GM06990 (cell line): ENCODE results near the gene WNT7B.

Source experiments
- DNase-seq: peaks from one replicate; pipeline ENCODE4 v3.0.0-alpha.2; 2011; ENCODE audit not compliant: insufficient read length; ENCODE audit errors: extremely low read depth
- H3K27me3 ChIP-seq: replicated peaks from 2 replicates; pipeline ENCODE4 v1.6.0; 2011; ENCODE audit warnings: low read length; ENCODE audit not compliant: control insufficient read depth, insufficient read depth
- H3K36me3 ChIP-seq: 2 replicates; pipeline ENCODE4 v1.5.1; 2011; ENCODE audit warnings: low read length; ENCODE audit not compliant: control insufficient read depth, insufficient read depth
- H3K4me3 ChIP-seq: replicated peaks from 2 replicates; pipeline ENCODE4 v1.5.1; 2011; ENCODE audit warnings: low read depth, mild to moderate bottlenecking, control low read depth, low read length
- TF ChIP-seq, protein P1 (sequence below): IDR thresholded peaks from 2 replicates; pipeline ENCODE4 v1.5.1; 2011; ENCODE audit warnings: low read length, control low read depth, mild to moderate bottlenecking, inconsistent platforms; ENCODE audit not compliant: insufficient read depth, poor library complexity, severe bottlenecking

Gene WNT7B

DNA sequence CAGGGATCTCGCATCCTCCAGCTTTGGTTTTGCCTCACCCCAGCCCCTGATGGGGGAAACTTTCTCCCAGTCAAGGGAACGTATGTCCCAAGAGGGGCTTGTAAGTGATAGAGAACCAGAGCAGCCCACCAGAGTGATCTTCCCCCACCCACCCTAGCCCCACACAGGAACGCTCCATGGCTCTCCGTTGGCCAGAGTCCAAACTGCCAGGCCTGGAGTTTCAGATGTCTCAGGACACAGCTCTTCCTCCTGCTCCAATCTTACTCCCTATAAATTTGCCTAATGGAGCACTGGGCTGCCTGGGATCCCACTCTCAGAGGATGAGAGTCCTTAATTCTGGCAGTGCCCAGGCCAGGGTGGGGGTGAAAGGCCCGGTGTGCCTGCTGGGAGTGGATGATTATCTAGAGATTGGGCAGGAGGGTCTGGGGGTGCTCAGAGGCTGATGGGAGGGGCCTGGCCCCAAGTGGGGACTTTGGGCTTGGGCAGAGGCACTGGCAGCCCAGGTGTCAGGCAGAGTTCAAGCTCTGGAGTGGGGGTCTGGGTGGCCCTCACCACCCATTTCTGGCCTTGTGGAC is 79.9 kb downstream of the WNT7B start:
- Histone ChIP-seq H3K36me3 (no peaks in the 10 kb centered on the region), H3K27me3 (no peaks in the 10 kb centered on the region; the same call in 1 of the 2 replicates), H3K4me3 (no peak overlapping the region)
- TF ChIP-seq, protein P1, sequence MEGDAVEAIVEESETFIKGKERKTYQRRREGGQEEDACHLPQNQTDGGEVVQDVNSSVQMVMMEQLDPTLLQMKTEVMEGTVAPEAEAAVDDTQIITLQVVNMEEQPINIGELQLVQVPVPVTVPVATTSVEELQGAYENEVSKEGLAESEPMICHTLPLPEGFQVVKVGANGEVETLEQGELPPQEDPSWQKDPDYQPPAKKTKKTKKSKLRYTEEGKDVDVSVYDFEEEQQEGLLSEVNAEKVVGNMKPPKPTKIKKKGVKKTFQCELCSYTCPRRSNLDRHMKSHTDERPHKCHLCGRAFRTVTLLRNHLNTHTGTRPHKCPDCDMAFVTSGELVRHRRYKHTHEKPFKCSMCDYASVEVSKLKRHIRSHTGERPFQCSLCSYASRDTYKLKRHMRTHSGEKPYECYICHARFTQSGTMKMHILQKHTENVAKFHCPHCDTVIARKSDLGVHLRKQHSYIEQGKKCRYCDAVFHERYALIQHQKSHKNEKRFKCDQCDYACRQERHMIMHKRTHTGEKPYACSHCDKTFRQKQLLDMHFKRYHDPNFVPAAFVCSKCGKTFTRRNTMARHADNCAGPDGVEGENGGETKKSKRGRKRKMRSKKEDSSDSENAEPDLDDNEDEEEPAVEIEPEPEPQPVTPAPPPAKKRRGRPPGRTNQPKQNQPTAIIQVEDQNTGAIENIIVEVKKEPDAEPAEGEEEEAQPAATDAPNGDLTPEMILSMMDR: no peak
- no peak for DNase-seq

- H3K27me3 ChIP-seq: no peaks in the 10 kb centered on the region; the same call in 1 of the 2 replicates
- TF ChIP-seq, protein P1: no peak
- H3K36me3 ChIP-seq: no peaks in the 10 kb centered on the region
- no peak overlapping the region for H3K4me3 ChIP-seq
- no peak for DNase-seq
These were observed 80.6 kb downstream of the WNT7B start for GRCh38 chr22:45896153-45896951.

DNA sequence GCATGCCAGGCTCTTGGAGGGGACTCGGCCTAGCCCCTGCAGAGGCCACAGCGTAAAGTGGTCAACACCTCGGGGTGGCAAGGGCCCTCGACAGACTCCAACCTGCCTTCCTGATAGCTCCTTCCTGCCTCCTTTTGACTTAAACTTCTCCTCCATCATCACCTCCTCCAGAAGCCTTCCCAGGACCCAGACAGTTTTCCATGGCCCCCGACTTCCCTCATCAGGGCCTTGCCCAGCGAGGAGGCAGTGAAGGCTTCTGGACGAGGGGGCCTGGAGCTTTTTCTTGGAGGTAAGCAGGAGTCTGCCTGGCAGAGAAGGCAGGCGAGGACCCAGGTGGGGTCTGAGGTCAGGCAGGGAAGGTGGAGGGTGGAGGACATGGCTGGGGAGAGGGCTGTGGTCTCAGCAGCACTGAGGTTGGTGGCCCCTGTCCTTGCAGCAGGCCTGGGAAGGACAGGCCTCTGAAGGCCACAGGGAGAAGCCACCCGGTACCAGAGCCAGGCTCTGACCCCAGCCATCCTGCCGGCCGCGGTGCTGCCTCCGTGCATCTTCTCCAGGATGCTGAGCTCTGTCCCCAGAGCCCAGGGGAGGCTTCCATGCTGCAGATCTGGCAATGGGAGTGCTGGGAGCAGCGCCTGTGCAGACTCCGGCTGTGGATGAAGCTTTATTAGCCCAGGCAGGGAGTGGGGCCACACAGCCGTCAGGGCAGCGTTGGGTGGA is 81.4 kb downstream of the WNT7B start:
- DNase-seq: no peak

DNA sequence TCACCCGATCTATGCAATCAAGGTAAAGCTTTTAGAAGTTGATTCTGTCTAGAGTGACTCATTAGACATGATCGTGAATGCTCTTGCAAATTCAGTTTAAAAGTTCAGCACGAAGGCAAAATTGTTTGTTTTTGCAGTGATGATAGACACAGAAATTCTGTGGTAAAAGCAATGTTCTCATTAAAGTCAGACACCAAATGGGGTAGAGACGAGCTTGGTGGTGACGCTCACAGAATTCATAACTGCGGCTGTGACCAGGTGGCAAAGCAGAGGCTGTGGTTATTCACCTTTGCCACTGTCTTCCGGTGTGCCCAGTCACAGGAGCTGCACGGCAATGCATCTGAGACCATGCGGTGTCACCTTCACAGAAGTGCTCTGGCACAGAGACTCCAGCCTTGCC is 83.4 kb downstream of the WNT7B start:
- Histone ChIP-seq H3K27me3 (no peaks in the 10 kb centered on the region; the same call in 1 of the 2 replicates), H3K36me3 (no peaks in the 10 kb centered on the region), H3K4me3 (no peak overlapping the region)
- TF ChIP-seq, protein P1: no peak
- no peak for DNase-seq

More for the DNA sequence above, 81.4 kb downstream of the WNT7B start:
- Histone ChIP-seq H3K4me3 (no peak overlapping the region), H3K27me3 (no peaks in the 10 kb centered on the region; the same call in 1 of the 2 replicates), H3K36me3 (no peaks in the 10 kb centered on the region)
- TF ChIP-seq, protein P1: no peak

DNA sequence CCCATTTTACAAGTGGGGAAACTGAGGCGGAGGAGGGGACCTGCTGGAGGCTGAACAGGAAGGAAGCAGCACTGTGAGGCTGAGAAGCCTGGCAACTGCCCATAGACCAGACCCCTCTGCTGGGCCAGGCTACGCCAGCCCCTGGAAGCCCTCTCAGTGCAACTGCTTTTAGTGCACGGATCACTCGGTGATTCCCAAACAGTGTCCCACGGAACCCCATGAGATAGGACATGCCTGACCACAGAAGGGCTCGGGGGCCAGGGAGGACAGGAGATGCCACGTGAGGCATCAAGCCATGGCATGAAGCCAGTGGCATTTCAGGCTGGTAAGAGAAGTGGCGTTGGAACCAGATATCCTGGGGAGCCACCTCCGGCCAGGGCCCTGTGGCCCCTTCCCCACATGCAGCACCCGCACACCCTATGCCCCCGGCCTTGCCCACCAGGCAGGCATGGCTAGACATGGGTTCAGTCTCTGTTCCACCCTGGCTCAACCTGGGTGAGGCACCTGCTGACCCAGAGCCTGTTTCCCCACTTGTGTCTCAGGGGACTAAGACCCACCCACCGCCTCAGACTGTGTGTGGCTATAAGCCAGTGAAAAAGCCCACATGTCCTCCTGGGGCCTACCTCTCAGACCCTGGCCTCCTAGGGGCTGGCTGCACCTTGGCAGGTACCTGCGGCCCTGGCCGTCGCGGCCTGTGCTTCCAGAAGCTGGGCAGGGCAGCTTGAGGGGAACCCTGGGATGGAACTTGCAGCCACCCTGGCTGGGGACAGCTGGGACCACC is 84.1 kb downstream of the WNT7B start:
- TF ChIP-seq, protein P1: no peak
- Histone ChIP-seq H3K36me3 (no peaks in the 10 kb centered on the region), H3K4me3 (no peak overlapping the region), H3K27me3 (no peaks in the 10 kb centered on the region; the same call in 1 of the 2 replicates)
- DNase-seq: no peak
